Kidney epithelial cell (primary cell): Measurements from ENCODE around the gene KLRB1. TPM values are rescaled to one million over a fixed set of nuclear protein-coding genes. Genes with fewer than 3 reads are reported as not detected.
"Not testable (repeated sequence)": the region's sequence is repeated elsewhere in the genome, so short reads cannot be mapped to it uniquely, and the experiment has no call there.

Source experiments
- DNase-seq: peaks from one replicate; pipeline ENCODE4 v3.0.0-alpha.2; 2010; ENCODE audit warnings: low read depth
- H3K27me3 ChIP-seq: 2 replicates; pipeline ENCODE4 v1.6.0; 2011; ENCODE audit warnings: low read length; ENCODE audit not compliant: control insufficient read depth, insufficient read depth
- H3K36me3 ChIP-seq: 2 replicates; pipeline ENCODE4 v1.5.1; 2011; ENCODE audit warnings: low read length; ENCODE audit not compliant: control insufficient read depth, insufficient read depth
- H3K4me3 ChIP-seq: 2 replicates; pipeline ENCODE4 v1.5.1; 2011; ENCODE audit warnings: low read depth, mild to moderate bottlenecking, control low read depth, low read length
- total RNA-seq: library from RNA; depleted of rRNA; stranded (reverse); fragments of >200 nt; gene quantifications from 2 replicates; pipeline ENCODE4 v1.2.3, GENCODE V29; 2015
- TF ChIP-seq, protein P1 (sequence below): IDR thresholded peaks from 2 replicates; pipeline ENCODE4 v1.5.1; 2011; ENCODE audit warnings: mild to moderate bottlenecking, moderate library complexity, low read length, control low read depth, inconsistent platforms; ENCODE audit not compliant: insufficient read depth, poor library complexity, severe bottlenecking

Gene KLRB1
- total RNA-seq, 1 donor from 2014 or later = not detected

DNA sequence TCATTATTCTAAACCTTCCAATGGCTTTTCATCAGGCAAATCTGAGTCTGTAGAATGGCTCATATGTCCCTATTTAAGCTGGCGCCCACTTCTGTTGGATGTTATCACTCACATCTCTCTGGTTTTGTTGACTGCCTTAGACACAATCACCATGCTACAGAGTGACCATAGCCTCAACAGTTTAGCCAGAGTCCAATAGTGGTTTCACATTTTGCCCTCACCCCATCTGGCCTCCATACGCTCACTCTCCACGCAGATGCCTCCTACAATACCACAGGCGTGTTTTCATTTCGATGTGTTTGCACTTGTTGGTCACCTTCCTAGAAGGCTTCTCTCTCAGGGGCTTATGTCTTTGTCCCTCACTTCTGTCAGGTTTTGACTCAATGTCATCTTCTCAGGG, 3.4 kb downstream of the KLRB1 start:
- no peak for DNase-seq

DNA sequence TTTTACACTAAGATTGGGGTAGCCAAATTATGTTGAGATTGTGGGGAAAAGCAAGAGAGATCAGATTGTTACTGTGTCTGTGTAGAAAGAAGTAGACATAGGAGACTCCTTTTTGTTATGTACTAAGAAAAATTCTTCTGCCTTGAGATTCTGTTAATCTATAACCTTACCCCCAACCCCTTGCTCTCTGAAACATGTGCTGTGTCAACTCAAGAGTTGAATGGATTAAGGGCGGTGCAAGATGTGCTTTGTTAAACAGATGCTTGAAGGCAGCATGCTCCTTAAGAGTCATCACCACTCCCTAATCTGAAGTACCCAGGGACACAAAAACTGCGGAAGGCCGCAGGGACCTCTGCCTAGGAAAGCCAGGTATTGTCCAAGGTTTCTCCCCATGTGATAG, 7.3 kb downstream of the KLRB1 start:
- not testable (repeated sequence) for DNase-seq, H3K36me3 ChIP-seq, H3K27me3 ChIP-seq, H3K4me3 ChIP-seq

More for the DNA sequence above, 3.4 kb downstream of the KLRB1 start:
- no peaks in the 10 kb centered on the region for H3K36me3 ChIP-seq
- H3K4me3 ChIP-seq = no peak overlapping the region
- TF ChIP-seq, protein P1, sequence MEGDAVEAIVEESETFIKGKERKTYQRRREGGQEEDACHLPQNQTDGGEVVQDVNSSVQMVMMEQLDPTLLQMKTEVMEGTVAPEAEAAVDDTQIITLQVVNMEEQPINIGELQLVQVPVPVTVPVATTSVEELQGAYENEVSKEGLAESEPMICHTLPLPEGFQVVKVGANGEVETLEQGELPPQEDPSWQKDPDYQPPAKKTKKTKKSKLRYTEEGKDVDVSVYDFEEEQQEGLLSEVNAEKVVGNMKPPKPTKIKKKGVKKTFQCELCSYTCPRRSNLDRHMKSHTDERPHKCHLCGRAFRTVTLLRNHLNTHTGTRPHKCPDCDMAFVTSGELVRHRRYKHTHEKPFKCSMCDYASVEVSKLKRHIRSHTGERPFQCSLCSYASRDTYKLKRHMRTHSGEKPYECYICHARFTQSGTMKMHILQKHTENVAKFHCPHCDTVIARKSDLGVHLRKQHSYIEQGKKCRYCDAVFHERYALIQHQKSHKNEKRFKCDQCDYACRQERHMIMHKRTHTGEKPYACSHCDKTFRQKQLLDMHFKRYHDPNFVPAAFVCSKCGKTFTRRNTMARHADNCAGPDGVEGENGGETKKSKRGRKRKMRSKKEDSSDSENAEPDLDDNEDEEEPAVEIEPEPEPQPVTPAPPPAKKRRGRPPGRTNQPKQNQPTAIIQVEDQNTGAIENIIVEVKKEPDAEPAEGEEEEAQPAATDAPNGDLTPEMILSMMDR = no peak
- no peaks in the 10 kb centered on the region for H3K27me3 ChIP-seq

GRCh38 chr12:9598363-9598762, 9.4 kb downstream of the KLRB1 start:
- no peak for DNase-seq
- TF ChIP-seq, protein P1 = no peak
- H3K36me3 ChIP-seq = no peaks in the 10 kb centered on the region

GRCh38 chr12:9597365-9597764, 10.4 kb downstream of the KLRB1 start:
- no peaks in the 10 kb centered on the region for H3K27me3 ChIP-seq
- DNase-seq = no peak
- TF ChIP-seq, protein P1 = no peak
- no peaks in the 10 kb centered on the region for H3K36me3 ChIP-seq
- H3K4me3 ChIP-seq = no peak overlapping the region

More at GRCh38 chr12:9598363-9598762, 9.4 kb downstream of the KLRB1 start:
- no peaks in the 10 kb centered on the region for H3K27me3 ChIP-seq
- no peak overlapping the region for H3K4me3 ChIP-seq

GRCh38 chr12:9590441-9590840, 17.3 kb downstream of the KLRB1 start:
- Histone ChIP-seq H3K36me3 (no peaks in the 10 kb centered on the region), H3K4me3 (no peak overlapping the region), H3K27me3 (no peaks in the 10 kb centered on the region)
- TF ChIP-seq, protein P1 = no peak
- DNase-seq = no peak

GRCh38 chr12:9588749-9589148, 19.0 kb downstream of the KLRB1 start:
- H3K27me3 ChIP-seq = no peaks in the 10 kb centered on the region
- no peaks in the 10 kb centered on the region for H3K36me3 ChIP-seq
- no peak overlapping the region for H3K4me3 ChIP-seq
- TF ChIP-seq, protein P1 = no peak
- no peak for DNase-seq
